Hematopoietic multipotent progenitor cell (in vitro differentiated cells): ENCODE measurements around the gene MYH2. TPM values are rescaled to one million over a fixed set of nuclear protein-coding genes. Genes with fewer than 3 reads are reported as not detected.

ENCODE experiments used
- DNase-seq, 3 donors: peaks; one replicate each; pipeline ENCODE4 v3.0.0-alpha.2; 2011 to 2015; ENCODE audit warnings: low read depth in 2 of 3, low spot score in 2 of 3
- total RNA-seq: library from RNA; depleted of rRNA; stranded (reverse); fragments of >200 nt; gene quantifications from one replicate; pipeline ENCODE4 v1.2.3, GENCODE V29; 2012

The MYH2 gene
- total RNA-seq, 1 donor: not detected

- DNase-seq: no peak
These were observed 32.8 kb downstream of the MYH2 start for GRCh38 chr17:10516638-10517037.

- no peak for DNase-seq
These were observed 33.4 kb downstream of the MYH2 start for GRCh38 chr17:10516065-10516464.

GRCh38 chr17:10513299-10514067 lies 36.0 kb downstream of the MYH2 start:
- DNase-seq: no peak

GRCh38 chr17:10512856-10513255 lies 36.6 kb downstream of the MYH2 start:
- no peak for DNase-seq

DNA sequence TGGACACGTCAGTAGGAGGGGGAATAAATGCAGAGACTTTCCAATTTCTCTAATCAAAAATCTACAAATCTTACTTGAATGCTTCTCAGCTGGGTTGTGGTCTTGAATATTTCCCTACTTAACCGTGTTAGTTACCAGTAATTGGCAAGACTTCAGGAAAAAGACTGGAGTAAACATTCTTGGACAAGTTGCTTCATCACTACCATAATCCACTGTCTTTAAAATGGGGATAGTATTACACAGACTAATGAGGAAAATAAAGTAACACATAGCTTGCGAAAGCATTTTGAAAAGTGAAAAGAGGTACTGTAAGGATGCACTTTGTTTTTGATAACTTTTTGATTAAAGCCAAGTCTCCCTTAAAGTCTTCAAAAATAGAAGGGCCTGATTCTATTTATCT lies 49.5 kb downstream of the MYH2 start:
- DNase-seq: no peak

DNA sequence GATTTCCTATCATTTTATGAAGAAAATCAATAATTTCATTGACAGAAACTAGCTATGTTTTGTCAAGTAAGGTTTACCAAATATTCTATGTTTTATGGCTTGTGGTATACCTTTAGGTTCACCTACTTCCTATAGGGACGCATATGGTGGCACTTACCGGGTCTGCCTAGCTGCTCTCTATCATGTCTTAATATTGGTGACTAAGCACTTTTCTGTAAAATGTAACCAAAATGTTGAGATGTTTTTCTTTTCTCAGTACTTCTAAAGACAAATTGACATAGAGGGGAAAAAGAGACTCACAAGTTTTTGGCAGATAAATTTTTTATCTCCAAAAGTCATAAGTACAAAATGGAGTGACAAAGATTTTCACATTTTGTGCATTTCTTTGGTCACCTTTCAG lies 57.5 kb downstream of the MYH2 start:
- no peak for DNase-seq

- no peak for DNase-seq
These were observed 67.2 kb downstream of the MYH2 start for GRCh38 chr17:10482252-10482651.

- no peak for DNase-seq
These were observed 71.8 kb downstream of the MYH2 start for GRCh38 chr17:10477701-10478100.

- no peak for DNase-seq
These were observed 74.9 kb downstream of the MYH2 start for GRCh38 chr17:10474536-10474935.

- DNase-seq: no peak
These were observed 77.6 kb downstream of the MYH2 start for GRCh38 chr17:10471858-10472257.

Other genes starting within 250 kb of the MYH2 start
- not detected for gene MYH13, start 176.7 kb downstream of the MYH2 start, total RNA-seq
- not detected for gene MYH8, start 127.7 kb downstream of the MYH2 start, total RNA-seq
- not detected for gene MYH4, start 80.1 kb downstream of the MYH2 start, total RNA-seq
- not detected for gene MYH1, start 31.1 kb downstream of the MYH2 start, total RNA-seq
- 1.6 TPM for gene MYH3, start 107.7 kb upstream of the MYH2 start, total RNA-seq
- 16.7 TPM for gene SCO1, start 147.9 kb upstream of the MYH2 start, total RNA-seq
- gene ADPRM, start 147.9 kb upstream of the MYH2 start, total RNA-seq: 32.3 TPM
- gene TMEM220, start 180.4 kb upstream of the MYH2 start, total RNA-seq: 17.0 TPM